HG02623 (cell line): ENCODE results near the gene CFAP221.

Source experiments
- ATAC-seq: cut with Tn5 transposase; IDR thresholded peaks from one replicate; pipeline ENCODE4 v1.9.1; 2021; ENCODE audit warnings: moderate library complexity; ENCODE audit not compliant: unreplicated experiment

Gene CFAP221

GRCh38 chr2:119638685-119639554 is 94.7 kb downstream of the CFAP221 start:
- ATAC-seq = no peak

GRCh38 chr2:119641562-119642258 is 97.5 kb downstream of the CFAP221 start:
- ATAC-seq = peak; percentile 96

- ATAC-seq = no peak
These were observed 99.9 kb downstream of the CFAP221 start for GRCh38 chr2:119644186-119644585.

- no peak for ATAC-seq
These were observed 101.1 kb downstream of the CFAP221 start for GRCh38 chr2:119645173-119645855.

- no peak for ATAC-seq
These were observed 101.9 kb downstream of the CFAP221 start for GRCh38 chr2:119646149-119646548.

GRCh38 chr2:119647440-119648169 is 103.4 kb downstream of the CFAP221 start:
- peak; percentile 84 for ATAC-seq

- no peak for ATAC-seq
These were observed 105.2 kb downstream of the CFAP221 start for GRCh38 chr2:119649364-119649917.

- no peak for ATAC-seq
These were observed 106.0 kb downstream of the CFAP221 start for GRCh38 chr2:119650206-119650605.

GRCh38 chr2:119650846-119651370 is 106.7 kb downstream of the CFAP221 start:
- no peak for ATAC-seq

GRCh38 chr2:119657466-119658145 is 113.4 kb downstream of the CFAP221 start:
- ATAC-seq = no peak

GRCh38 chr2:119659601-119660342 is 115.5 kb downstream of the CFAP221 start:
- no peak for ATAC-seq

- ATAC-seq = no peak
These were observed 116.1 kb downstream of the CFAP221 start for GRCh38 chr2:119660343-119660658.

GRCh38 chr2:119662297-119662696 is 118.0 kb downstream of the CFAP221 start:
- ATAC-seq = no peak

GRCh38 chr2:119668546-119668945 is 124.3 kb downstream of the CFAP221 start:
- ATAC-seq = no peak

- ATAC-seq = no peak
These were observed 126.8 kb downstream of the CFAP221 start for GRCh38 chr2:119671016-119671415.

- ATAC-seq = no peak
These were observed 127.5 kb downstream of the CFAP221 start for GRCh38 chr2:119671752-119672151.

GRCh38 chr2:119672161-119672862 is 128.1 kb downstream of the CFAP221 start:
- no peak for ATAC-seq

GRCh38 chr2:119673796-119674195 is 129.5 kb downstream of the CFAP221 start:
- ATAC-seq = no peak
